ENCODE results near the gene TBC1D22A. TPM values are rescaled to one million over a fixed set of nuclear protein-coding genes. Genes with fewer than 3 reads are reported as not detected.

TBC1D22A gene
- total RNA-seq, 2 donors from 2014 or later = 28.9 to 31.3 TPM

DNA sequence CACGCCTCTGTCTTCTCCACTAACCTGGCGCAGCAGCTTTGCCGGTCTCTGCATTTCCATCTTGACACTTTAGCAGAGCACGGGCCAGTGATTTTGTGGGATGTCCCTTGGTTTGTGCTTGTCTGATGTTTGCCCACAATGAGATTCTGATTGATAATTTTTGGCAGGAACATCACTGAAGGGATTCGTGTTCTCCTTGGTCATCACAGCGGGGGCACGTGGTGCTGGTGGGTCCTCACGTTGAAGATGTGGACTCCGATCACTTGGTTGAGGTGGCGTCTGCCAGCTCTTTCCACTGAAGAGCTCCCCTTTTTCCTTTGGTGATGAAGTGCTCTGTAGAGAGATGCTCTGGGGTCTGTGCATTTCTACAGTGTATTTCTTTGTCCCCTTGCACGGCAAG is 37.2 kb downstream of the TBC1D22A start:
- ATAC-seq (ENCODE audit: insufficient number of reproducible peaks, low FRiP score, low read depth) (no peak), DNase-seq (ENCODE audit: low spot score) (no peak)
- H3K4me3 ChIP-seq = no peak overlapping the region
- TF ChIP-seq, protein P1, sequence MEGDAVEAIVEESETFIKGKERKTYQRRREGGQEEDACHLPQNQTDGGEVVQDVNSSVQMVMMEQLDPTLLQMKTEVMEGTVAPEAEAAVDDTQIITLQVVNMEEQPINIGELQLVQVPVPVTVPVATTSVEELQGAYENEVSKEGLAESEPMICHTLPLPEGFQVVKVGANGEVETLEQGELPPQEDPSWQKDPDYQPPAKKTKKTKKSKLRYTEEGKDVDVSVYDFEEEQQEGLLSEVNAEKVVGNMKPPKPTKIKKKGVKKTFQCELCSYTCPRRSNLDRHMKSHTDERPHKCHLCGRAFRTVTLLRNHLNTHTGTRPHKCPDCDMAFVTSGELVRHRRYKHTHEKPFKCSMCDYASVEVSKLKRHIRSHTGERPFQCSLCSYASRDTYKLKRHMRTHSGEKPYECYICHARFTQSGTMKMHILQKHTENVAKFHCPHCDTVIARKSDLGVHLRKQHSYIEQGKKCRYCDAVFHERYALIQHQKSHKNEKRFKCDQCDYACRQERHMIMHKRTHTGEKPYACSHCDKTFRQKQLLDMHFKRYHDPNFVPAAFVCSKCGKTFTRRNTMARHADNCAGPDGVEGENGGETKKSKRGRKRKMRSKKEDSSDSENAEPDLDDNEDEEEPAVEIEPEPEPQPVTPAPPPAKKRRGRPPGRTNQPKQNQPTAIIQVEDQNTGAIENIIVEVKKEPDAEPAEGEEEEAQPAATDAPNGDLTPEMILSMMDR (IDR thresholded peaks at IDR 0.05) = no peak
- peaks cover 20% of the 10 kb centered on the region for H3K36me3 ChIP-seq
- H3K27ac ChIP-seq = no peak overlapping the region
- H3K27me3 ChIP-seq (replicated peaks; ENCODE audit: insufficient read depth) = no peaks in the 10 kb centered on the region
- H3K9me3 ChIP-seq = no peaks in the 10 kb centered on the region
- H3K4me1 ChIP-seq (ENCODE audit: control insufficient read depth in 1 of 2, low read depth in 2 of 2) = peaks cover 0 to 3% of the 10 kb centered on the region in 2 donors

- H3K27me3 ChIP-seq (replicated peaks; ENCODE audit: insufficient read depth) = no peaks in the 10 kb centered on the region
- H3K9me3 ChIP-seq = no peaks in the 10 kb centered on the region
- H3K27ac ChIP-seq = no peak overlapping the region
- TF ChIP-seq, protein P1 (IDR thresholded peaks at IDR 0.05) = no peak
- H3K4me1 ChIP-seq (ENCODE audit: control insufficient read depth in 1 of 2, low read depth in 2 of 2) = peaks cover 0 to 3% of the 10 kb centered on the region in 2 donors
- no peak for DNase-seq (ENCODE audit: low spot score)
- no peak overlapping the region for H3K4me3 ChIP-seq
- no peak for ATAC-seq (ENCODE audit: insufficient number of reproducible peaks, low FRiP score, low read depth)
- peaks cover 20% of the 10 kb centered on the region for H3K36me3 ChIP-seq
Observed at GRCh38 chr22:46800102-46800857, 37.8 kb downstream of the TBC1D22A start.

GRCh38 chr22:46801331-46801811 is 38.9 kb downstream of the TBC1D22A start:
- DNase-seq (ENCODE audit: low spot score) = no peak
- H3K36me3 ChIP-seq = peaks cover 20% of the 10 kb centered on the region

GRCh38 chr22:46801826-46802607 is 39.6 kb downstream of the TBC1D22A start:
- no peaks in the 10 kb centered on the region for H3K27me3 ChIP-seq (replicated peaks; ENCODE audit: insufficient read depth)
- H3K36me3 ChIP-seq = peaks cover 16% of the 10 kb centered on the region
- TF ChIP-seq, protein P1 (IDR thresholded peaks at IDR 0.05) = no peak
- ATAC-seq (ENCODE audit: insufficient number of reproducible peaks, low FRiP score, low read depth) (no peak), DNase-seq (ENCODE audit: low spot score) (no peak)
- H3K4me3 ChIP-seq = no peak overlapping the region
- no peaks in the 10 kb centered on the region for H3K9me3 ChIP-seq
- peaks cover 0 to 3% of the 10 kb centered on the region in 2 donors for H3K4me1 ChIP-seq (ENCODE audit: control insufficient read depth in 1 of 2, low read depth in 2 of 2)
- H3K27ac ChIP-seq = no peak overlapping the region

More at GRCh38 chr22:46801331-46801811, 38.9 kb downstream of the TBC1D22A start:
- no peak for ATAC-seq (ENCODE audit: insufficient number of reproducible peaks, low FRiP score, low read depth)
- TF ChIP-seq, protein P1 (IDR thresholded peaks at IDR 0.05) = no peak
- no peaks in the 10 kb centered on the region for H3K27me3 ChIP-seq (replicated peaks; ENCODE audit: insufficient read depth)
- H3K4me3 ChIP-seq = no peak overlapping the region
- H3K4me1 ChIP-seq (ENCODE audit: control insufficient read depth in 1 of 2, low read depth in 2 of 2) = peaks cover 0 to 3% of the 10 kb centered on the region in 2 donors
- H3K27ac ChIP-seq = no peak overlapping the region
- H3K9me3 ChIP-seq = no peaks in the 10 kb centered on the region

GRCh38 chr22:46802608-46803027 is 40.2 kb downstream of the TBC1D22A start:
- no peak for ATAC-seq (ENCODE audit: insufficient number of reproducible peaks, low FRiP score, low read depth)
- TF ChIP-seq, protein P1 (IDR thresholded peaks at IDR 0.05) = no peak
- Histone ChIP-seq H3K27ac (no peak overlapping the region), H3K36me3 (peaks cover 12% of the 10 kb centered on the region), H3K4me3 (no peak overlapping the region), H3K27me3 (replicated peaks; ENCODE audit: insufficient read depth) (no peaks in the 10 kb centered on the region), H3K4me1 (ENCODE audit: control insufficient read depth in 1 of 2, low read depth in 2 of 2) (peaks cover 0 to 3% of the 10 kb centered on the region in 2 donors), H3K9me3 (no peaks in the 10 kb centered on the region)
- DNase-seq (ENCODE audit: low spot score) = no peak
